GM10266 (cell line): Measurements from ENCODE around the gene NASP.

Experiments
- DNase-seq: peaks from one replicate; pipeline ENCODE4 v3.0.0; 2012; ENCODE audit errors: extremely low spot score
- TF ChIP-seq, protein P1 (sequence below): IDR thresholded peaks from 2 replicates; pipeline ENCODE4 v1.5.1; 2012; ENCODE audit warnings: mild to moderate bottlenecking, low read depth; ENCODE audit not compliant: control insufficient read depth, insufficient read depth; ENCODE audit errors: missing control alignments

The NASP gene

DNA sequence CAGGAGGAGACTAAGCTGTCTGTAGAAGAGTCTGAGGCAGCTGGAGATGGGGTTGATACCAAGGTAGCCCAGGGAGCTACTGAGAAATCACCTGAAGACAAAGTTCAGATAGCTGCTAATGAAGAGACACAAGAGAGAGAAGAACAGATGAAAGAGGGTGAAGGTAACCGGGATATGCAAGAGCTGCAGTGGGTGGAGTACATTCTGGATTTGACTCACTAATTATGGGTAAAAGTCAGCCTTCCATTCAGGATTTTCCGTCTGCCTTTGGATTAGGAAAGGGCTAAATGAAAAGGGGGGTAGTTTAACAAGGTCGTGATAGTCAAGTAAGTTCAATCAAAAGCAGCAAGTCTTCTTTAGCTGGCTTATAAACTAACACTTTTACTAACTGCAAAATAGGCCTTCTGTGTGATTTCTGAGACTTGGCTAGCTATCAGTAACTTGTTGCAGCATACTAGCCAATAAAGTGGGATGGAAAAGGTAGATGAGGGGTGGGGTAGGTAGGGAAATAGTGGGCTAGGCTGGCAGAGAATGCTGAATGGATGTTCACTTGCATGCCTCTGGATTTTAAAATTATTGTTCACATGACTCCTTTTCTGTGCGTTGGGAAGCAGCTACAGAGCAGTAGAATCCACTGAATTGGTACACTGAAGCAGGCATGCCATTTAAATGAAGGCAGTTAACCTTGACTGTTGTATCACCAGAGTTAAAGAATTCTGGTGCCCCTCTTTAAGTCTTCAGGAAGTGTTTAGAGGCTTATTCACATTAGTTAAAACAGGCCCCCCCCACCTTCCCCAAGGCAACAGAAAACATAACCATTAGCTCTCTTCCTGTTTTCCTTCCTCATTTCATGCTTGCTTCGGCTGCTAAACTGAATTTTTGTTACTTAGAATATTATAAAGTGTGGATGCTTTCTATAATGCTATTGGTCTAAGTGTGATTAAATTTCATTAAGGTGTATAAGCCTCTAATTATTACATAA is 24.6 kb downstream of the NASP start:
- TF ChIP-seq, protein P1, sequence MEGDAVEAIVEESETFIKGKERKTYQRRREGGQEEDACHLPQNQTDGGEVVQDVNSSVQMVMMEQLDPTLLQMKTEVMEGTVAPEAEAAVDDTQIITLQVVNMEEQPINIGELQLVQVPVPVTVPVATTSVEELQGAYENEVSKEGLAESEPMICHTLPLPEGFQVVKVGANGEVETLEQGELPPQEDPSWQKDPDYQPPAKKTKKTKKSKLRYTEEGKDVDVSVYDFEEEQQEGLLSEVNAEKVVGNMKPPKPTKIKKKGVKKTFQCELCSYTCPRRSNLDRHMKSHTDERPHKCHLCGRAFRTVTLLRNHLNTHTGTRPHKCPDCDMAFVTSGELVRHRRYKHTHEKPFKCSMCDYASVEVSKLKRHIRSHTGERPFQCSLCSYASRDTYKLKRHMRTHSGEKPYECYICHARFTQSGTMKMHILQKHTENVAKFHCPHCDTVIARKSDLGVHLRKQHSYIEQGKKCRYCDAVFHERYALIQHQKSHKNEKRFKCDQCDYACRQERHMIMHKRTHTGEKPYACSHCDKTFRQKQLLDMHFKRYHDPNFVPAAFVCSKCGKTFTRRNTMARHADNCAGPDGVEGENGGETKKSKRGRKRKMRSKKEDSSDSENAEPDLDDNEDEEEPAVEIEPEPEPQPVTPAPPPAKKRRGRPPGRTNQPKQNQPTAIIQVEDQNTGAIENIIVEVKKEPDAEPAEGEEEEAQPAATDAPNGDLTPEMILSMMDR = no peak
- no peak for DNase-seq

- DNase-seq = no peak
- TF ChIP-seq, protein P1 = no peak
Observed at GRCh38 chr1:45610589-45611226, 26.9 kb downstream of the NASP start.

DNA sequence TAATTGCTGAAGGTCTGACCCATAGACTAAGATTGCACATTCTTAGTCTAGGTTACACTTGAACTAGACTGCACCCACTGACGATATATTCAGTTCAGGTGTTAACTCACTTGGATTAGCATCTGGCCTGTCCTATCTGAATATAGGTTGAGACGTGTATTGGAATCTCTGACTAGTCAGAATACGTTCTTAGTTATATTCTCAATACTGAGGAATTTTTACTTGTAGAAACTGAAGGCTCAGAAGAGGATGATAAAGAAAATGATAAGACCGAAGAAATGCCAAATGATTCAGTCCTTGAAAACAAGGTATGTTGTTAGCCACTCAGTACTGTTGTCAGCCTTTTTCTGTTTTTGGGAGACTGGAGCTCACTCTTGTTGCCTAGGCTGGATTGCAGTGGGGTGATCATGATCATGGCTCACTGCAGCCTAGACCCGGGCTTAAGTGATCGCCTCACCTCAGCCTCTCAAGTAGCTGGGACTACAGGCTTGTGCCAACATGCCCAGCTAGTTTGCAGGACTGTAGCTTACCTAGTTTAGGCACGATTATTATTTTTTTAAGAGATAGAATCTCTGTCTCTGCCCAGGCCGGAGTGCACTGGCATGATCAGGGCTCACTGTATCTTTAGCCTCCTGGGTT is 29.2 kb downstream of the NASP start:
- TF ChIP-seq, protein P1 = no peak
- DNase-seq = no peak

DNA sequence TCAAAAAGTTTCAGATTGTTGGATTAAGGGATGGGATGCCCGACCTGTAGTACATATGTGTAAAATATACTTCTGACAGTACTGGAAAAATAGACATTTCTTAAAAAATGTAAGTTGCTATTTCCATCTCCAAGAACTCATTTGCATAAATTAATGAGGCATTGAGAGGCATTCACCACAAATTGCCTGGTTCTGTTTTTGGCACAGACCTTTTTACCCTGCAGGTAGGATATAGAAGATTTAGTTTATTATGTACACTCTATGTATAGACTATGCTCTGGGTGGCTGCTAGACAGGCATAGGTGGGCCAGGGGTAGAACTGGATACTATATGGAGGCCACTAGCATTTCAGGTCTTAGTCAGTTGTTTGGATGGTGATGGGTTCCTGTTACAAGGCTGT is 32.0 kb downstream of the NASP start:
- DNase-seq = no peak
- TF ChIP-seq, protein P1 = no peak

DNA sequence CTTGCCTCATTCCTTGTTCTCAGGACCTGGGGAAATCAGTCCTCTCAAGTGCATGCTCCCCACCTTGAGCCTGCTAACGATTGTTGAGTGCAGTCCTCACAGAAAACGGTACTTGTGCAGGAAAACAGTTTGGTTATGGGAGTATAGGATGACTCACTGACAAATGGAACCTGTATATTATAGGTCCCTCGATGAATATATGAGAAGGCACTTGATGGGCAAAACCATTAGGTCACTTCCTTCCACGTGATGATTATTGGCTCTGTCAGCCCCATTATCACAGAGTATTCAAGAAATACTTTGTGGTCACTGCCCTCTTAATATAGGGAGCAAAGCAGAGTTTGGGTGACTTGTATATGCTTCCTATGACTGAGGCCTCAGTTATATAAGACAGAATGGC is 33.8 kb downstream of the NASP start:
- DNase-seq = no peak
- TF ChIP-seq, protein P1 = no peak

DNA sequence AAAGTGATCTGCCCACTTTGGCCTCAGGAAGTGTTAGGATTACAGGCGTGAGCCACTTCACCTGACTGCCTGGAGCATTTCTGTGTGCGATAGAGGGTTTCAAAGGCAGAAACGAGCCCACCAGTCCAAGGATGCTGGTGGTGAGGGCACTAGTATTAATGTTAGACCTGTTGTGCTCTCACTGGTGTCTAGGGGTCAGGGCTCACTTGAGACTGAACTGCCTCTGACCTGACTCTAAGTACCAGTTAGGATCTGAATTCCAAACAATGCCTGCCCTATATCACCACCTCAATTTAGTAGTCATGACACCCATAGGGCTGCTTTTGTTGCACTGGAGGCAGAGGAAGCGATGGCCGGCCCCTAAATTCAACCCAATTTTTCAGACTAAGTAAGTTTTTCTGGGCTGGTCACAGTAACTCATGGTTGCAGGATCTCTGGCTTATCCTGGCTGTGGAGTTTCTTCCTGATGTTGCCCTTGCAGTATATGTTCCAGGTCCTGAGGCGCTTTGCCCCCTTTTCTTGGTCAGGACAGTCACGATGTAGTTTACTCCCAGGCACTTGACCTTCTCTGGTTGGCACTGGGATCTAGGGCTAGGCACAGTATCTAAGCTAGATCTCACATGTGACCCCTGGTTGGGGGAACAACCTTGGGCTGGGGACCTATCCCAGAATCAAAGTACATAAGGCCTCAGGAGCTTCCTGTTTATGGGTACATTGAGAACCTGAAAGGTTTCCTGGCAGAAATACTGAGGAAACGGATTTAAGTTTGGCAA is 35.5 kb downstream of the NASP start:
- TF ChIP-seq, protein P1 = no peak
- no peak for DNase-seq
